ENCODE measurements around the gene KRT7.

Gene KRT7

GRCh38 chr12:52212701-52213563 is 20.1 kb upstream of the KRT7 start:
- DNase-seq, result no peak

- peak; percentile 83 for DNase-seq
Measured at GRCh38 chr12:52213564-52214420, 19.3 kb upstream of the KRT7 start.

GRCh38 chr12:52214421-52214802 is 18.6 kb upstream of the KRT7 start:
- no peak for DNase-seq

- no peak for DNase-seq
Measured at GRCh38 chr12:52215587-52216031, 17.4 kb upstream of the KRT7 start.

- DNase-seq, result no peak
Measured at GRCh38 chr12:52216100-52216499, 16.9 kb upstream of the KRT7 start.

GRCh38 chr12:52216807-52217206 is 16.2 kb upstream of the KRT7 start:
- DNase-seq, result no peak

GRCh38 chr12:52217223-52217622 is 15.8 kb upstream of the KRT7 start:
- peak; percentile 86 for DNase-seq

- DNase-seq, result no peak
Measured at GRCh38 chr12:52218001-52218400, 15.0 kb upstream of the KRT7 start.

GRCh38 chr12:52220477-52220876 is 12.6 kb upstream of the KRT7 start:
- DNase-seq, result no peak

GRCh38 chr12:52221070-52221781 is 11.8 kb upstream of the KRT7 start:
- no peak for DNase-seq

GRCh38 chr12:52221912-52222457 is 11.1 kb upstream of the KRT7 start:
- DNase-seq, result no peak

GRCh38 chr12:52222692-52223091 is 10.4 kb upstream of the KRT7 start:
- no peak for DNase-seq

GRCh38 chr12:52223406-52224039 is 9.5 kb upstream of the KRT7 start:
- DNase-seq, result no peak

- no peak for DNase-seq
Measured at GRCh38 chr12:52224151-52224550, 8.9 kb upstream of the KRT7 start.

GRCh38 chr12:52225752-52226151 is 7.3 kb upstream of the KRT7 start:
- DNase-seq, result peak; percentile 83

- no peak for DNase-seq
Measured at GRCh38 chr12:52226446-52226845, 6.6 kb upstream of the KRT7 start.

GRCh38 chr12:52227606-52228166 is 5.4 kb upstream of the KRT7 start:
- DNase-seq, result no peak

- DNase-seq, result no peak
Measured at GRCh38 chr12:52228366-52228765, 4.7 kb upstream of the KRT7 start.

- DNase-seq, result peak; percentile 44
Measured at GRCh38 chr12:52228931-52229330, 4.1 kb upstream of the KRT7 start.

- DNase-seq, result no peak
Measured at GRCh38 chr12:52229836-52230343, 3.2 kb upstream of the KRT7 start.

GRCh38 chr12:52230364-52231281 is 2.4 kb upstream of the KRT7 start:
- DNase-seq, result no peak
